HG02870 (cell line): ENCODE results near the gene SLC66A2.
"Not testable (repeated sequence)": the region's sequence is repeated elsewhere in the genome, so short reads cannot be mapped to it uniquely, and the experiment has no call there.

Source experiments
- ATAC-seq: cut with Tn5 transposase; IDR thresholded peaks from one replicate; pipeline ENCODE4 v1.9.1; 2021; ENCODE audit warnings: mild to moderate bottlenecking, moderate library complexity; ENCODE audit not compliant: unreplicated experiment

The SLC66A2 gene

DNA sequence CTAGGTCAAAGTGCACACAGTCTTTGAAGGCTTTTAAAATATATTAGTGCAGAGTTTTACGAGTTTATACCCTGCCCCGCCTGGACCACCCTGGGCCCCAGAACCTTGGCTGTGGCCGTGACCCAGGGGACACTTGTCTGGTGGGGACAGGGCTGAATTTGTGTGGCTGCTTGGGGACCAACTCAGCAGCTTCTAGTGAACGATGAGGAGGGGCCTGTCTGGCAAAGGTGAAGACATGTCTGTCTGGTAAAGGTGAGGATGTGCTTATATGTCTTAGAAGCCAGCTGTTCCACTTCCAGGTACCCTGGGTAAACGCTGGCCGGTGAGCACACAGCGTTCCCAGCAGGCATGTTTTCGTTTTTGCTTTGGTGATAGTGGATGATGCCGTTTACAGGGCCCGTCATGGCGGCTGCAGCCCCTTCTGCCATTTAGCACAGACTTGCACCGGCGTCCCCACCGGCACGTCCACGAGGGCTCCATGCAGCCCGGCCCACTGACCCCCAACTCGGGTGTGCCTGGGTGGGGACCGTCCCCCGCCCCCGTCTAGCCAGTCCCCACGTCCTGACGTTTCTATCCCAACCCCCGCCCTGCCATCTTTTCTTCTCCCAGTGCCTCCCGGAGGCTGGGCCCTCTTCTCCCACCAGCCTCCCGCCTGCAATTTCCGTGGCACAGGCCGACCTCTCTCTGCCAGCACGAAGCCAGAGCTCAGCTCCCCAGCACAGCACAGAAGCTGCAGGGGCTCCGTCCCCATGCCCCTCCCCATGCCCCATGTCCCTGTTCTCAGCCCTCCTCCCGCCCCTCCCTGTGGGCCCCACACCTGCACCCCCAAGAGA is 67.8 kb downstream of the SLC66A2 start:
- ATAC-seq, result no peak

DNA sequence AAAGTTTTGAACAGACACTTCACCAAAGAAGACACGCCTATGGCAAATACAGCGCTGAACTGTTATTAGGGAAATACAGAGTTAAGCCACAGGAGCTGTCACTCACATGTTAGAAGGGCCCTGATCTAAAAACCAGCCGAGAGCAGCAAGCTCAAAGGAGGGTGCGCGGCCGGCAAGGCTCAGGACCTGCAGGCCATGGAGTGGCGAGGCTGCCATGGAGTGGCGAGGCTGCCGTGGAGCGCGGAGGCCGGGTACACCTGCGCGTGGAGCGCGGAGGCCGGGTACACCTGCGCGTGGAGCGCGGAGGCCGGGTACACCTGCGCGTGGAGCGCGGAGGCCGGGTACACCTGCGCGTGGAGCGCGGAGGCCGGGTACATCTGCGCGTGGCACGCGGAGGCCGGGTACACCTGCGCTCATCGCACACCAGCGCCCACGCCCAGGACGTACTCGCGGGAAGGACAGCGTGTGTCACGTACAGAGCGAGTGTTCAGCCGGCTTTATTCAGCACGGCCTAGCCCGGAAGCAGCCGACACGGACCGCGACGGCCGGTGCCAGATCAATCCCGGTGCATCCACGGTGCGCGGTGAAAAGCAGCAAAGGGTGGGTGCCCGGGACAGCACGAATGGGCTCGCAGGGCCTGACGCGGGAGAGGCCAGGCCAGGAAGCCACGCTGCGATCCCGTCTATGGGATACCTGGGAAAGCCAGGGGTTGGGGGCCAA is 68.8 kb downstream of the SLC66A2 start:
- no peak for ATAC-seq

- no peak for ATAC-seq
These were observed 69.8 kb downstream of the SLC66A2 start for GRCh38 chr18:79881695-79882094.

DNA sequence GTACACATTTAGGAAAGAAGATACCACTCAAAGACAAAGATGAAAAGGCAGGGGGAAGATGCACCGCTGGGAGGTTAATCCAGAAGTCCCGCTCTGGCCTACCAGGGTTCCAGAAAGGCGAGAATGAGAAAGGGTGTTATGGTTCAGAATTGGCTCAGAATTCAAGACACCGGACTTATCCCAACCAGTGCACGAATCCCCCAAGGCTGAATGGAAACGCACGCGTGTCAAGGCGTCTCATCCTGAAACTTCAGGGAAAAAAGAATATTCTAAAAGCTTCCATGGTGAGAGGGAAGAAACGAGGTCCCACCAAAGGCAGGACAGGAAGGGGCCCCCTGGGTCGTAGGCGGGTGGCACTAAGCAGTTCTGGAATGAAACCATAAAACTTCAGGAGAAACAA is 71.9 kb downstream of the SLC66A2 start:
- ATAC-seq, result no peak

- ATAC-seq, result no peak
These were observed 72.6 kb downstream of the SLC66A2 start for GRCh38 chr18:79878741-79879378.

DNA sequence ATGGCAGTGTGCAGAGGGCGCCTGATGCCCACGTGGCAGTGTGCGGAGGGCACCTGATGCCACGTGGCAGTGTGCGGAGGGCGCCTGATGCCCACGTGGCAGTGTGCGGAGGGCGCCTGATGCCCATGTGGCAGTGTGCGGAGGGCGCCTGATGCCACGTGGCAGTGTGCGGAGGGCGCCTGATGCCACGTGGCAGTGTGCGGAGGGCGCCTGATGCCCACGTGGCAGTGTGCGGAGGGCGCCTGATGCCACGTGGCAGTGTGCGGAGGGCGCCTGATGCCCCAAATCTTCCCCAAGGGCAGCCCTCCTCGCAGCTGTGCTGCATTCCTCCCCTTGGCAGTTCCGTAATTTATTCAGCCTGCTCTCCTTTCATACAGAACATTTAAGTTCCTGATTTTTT is 73.2 kb downstream of the SLC66A2 start:
- not testable (repeated sequence) for ATAC-seq

GRCh38 chr18:79877163-79878091 is 74.0 kb downstream of the SLC66A2 start:
- ATAC-seq, result no peak

DNA sequence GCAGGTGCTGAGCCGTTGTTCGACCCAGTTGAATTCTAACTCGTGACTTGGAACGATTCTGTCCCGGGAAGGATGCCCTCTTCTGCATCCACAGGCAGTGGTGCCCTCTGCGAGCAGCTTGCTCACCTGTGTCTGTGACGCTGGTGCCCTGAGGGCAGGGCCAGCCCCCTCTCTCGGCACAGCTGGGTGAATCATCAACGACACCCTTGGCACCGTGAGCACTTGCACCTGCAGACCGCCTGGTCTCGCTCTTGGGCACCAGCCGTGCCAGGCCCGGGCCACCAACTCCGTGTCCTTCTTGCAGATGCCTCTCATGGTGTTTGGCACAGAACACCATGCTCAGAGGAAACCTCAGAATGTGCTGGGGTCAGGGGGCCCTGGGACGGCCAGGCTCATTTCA is 75.0 kb downstream of the SLC66A2 start:
- ATAC-seq, result no peak

DNA sequence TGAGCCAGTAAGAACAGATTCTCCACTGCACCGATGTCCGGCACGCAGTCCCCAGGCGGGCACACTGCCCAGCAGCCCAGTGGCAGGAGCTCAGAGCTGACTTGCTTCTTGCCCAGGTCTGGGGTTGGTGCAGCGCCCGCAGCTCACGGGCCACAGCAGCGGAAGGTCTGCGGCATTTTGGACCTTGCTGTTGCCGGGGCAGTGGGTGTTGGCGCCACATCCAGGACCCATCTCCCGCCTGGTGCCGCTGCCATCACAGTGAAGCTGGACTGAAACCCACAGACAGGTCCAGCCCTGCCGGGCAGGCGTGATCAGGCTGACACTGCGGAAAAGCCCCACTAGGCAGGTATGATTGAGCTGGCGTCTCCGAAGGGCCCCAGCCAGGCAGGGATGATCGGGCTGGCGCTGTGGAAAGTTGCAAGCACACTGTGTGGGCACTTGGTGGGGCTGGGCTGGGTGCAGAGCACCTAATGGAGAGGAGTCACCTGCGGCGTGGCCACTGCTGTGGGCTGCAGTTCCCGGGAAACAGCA is 75.5 kb downstream of the SLC66A2 start:
- ATAC-seq, result no peak

GRCh38 chr18:79875531-79875919 is 75.9 kb downstream of the SLC66A2 start:
- ATAC-seq, result no peak

DNA sequence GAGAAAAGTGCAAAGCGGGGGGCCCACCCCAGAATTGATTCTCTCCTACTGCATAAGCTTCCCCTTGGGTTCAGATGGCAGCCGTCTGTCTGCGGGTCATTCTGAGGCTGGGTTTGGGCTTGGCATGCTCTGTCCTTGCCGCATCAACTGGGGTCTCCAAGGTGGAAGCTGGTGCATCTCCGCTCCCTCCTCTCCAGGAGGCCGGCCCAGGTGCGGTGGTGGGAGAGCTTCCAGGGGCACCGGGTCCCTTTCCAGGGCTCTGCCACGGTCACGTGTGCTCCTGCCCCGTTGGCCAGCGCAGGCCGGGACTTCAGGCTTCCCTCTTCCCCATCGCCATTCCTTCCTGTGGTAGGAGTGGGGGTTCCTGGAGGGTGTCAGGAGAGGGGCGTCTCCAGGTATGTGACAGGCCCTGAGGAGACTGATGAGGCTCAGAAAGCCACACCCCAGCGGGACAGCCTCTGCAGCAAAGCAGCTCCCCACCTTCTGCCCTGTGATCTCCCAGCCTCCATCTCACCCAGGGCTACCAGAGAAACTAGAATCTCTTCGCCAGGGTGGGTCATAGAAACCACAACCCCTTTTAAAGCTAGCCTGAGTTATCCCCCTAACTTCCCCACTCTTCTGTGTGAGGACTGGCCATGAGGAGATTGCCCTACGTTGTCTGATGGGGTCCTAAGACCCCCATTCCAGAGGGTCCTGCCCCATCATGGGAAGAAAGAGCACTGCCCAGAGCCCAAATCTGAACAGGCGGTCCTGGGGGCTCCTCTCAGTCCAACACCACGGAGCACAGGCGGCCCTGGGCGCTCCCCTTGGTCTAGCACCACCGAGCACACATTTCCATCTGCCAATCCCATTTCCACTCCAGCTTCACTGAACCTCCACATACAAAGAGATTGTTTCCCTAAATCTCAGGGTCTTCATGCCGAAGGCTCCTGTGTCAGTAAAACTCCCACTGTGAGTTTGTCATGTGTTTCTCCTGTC is 76.6 kb downstream of the SLC66A2 start:
- no peak for ATAC-seq

- ATAC-seq, result no peak
These were observed 77.9 kb downstream of the SLC66A2 start for GRCh38 chr18:79873449-79874110.

DNA sequence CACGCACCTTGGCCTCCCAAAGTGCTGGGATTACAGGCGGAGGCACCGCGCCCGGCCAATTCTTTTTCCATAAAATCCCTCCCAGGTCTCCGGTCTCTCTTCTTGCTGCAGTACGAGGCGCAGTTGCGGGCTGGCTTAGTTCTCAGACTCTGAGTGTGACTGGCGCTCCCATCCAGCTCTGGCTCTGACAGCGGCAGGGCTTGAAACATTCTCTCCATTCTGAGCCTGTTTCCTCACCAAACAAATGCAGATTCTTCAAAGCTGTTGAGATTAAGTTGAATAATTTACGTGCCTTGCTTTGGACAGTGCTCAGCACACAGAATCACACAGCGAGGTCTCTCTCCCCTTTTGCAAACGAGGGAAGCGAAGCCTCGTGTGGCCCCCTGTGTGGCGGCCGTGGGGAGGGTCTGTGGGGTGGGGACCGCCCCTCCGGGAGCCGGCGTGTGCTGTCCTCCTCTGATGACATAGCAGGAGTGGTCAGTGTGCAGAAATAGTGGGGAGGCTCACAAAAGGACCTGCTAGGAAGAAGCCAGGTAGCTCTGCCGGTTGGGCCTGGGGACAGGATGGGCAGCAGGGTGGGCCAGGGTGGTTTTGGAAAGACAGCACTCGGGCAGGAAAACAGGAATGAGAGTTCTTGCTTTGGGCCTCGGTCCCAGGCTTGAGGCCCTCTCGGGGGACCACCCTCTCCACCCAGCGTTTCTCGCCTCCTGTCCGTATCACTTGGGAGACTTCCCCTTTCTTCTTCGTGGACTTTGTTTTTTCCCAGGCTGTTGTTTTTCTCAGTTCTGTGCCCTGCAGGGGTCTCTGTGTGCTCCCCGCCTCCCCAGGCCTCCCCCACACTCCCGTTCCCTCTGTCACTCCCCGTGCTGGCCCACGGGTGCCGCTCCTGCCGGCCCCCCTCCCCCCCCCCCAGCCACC is 78.7 kb downstream of the SLC66A2 start:
- no peak for ATAC-seq

- ATAC-seq, result no peak
These were observed 79.9 kb downstream of the SLC66A2 start for GRCh38 chr18:79871481-79872091.

- ATAC-seq, result no peak
These were observed 80.4 kb downstream of the SLC66A2 start for GRCh38 chr18:79871026-79871390.

DNA sequence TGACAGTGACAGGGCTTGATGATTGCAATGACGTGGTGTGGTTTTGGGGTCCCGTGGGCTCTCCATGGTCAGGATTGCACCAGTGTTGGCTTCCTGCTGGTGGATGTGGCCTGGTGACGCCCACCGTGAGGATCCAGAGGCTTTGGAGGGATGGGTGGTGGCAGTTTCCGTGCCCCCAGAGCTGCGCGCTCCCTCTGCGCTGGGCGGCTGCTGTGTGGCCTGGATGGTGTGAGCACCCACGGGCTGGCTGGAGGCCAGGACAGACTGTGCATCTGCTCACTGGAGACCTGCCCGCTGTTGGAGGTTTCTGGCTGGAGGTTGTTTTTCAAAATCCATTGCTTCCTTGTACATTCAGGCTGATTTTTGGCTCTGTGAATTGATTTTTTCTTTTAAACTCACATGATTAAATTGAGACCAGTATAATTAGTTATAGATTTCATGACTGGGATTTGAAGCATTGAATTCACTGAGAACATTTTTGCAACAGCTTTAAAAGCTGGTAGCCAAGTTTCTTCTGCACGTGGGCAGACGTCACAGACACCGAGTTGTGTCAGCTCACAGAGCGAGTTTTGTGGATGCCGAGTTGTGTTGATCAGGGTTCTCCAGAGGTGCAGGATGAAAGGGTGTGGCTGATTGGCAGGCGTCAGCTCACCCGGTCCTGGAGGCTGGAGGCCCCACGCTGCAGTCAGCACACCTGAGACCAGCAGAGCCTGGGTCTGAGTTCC is 81.0 kb downstream of the SLC66A2 start:
- no peak for ATAC-seq
